GM12878 (cell line): ENCODE measurements around the gene CASTOR1. TPM values are rescaled to one million over a fixed set of nuclear protein-coding genes. Genes with fewer than 3 reads are reported as not detected.

Experiments
- ATAC-seq: fragments of 200-7000 bp; cut with Tn5 transposase; 3 replicates; pipeline ENCODE4 v1.9.1; 2020; ENCODE audit warnings: mild to moderate bottlenecking, moderate library complexity
- BruUV-seq: library from RNA; stranded (reverse); fragments of 400-500 nt; replicated peaks from 2 replicates; lab custom pipeline; 2021; lab: Mats Ljungman, UMichigan
- CTCF ChIA-PET: fragments of 300-600 bp; sonication (Branson Sonifier 250); formaldehyde crosslinking; extraction: SDS; loops from one replicate; lab custom pipeline; 2021; ENCODE audit warnings: inconsistent platforms; lab: Yijun Ruan, JAX
- POLR2A ChIA-PET: fragments of 350-600 bp; formaldehyde crosslinking; extraction: SDS; loops from one replicate; lab custom pipeline; 2021; ENCODE audit warnings: inconsistent platforms; lab: Charles Lee
- RAD21 ChIA-PET: fragments of 300-600 bp; sonication (Branson Sonifier 250); formaldehyde crosslinking; loops from one replicate; lab custom pipeline; 2023; ENCODE audit warnings: antibody characterized with exemption; ENCODE audit not compliant: unreplicated experiment; lab: Charles Lee
- SMC1A ChIA-PET: fragments of 300-600 bp; sonication (Branson Sonifier 250); formaldehyde crosslinking; loops from one replicate; lab custom pipeline; 2023; ENCODE audit not compliant: unreplicated experiment, uncharacterized antibody; lab: Charles Lee
- DNase-seq: peaks from one replicate; pipeline ENCODE4 v3.0.0-alpha.2; 2011; ENCODE audit warnings: low read depth, low spot score
- FAIRE-seq: peaks from 3 replicates; lab custom pipeline; 2011; peaks lifted over from hg19 to GRCh38; lab: Jason Lieb, UNC
- H2AFZ ChIP-seq: 2 replicates; pipeline ENCODE4 v1.6.0; 2011; ENCODE audit warnings: low read depth, low read length, control low read depth; ENCODE audit not compliant: control insufficient read depth
- H3K27ac ChIP-seq: 2 replicates; pipeline ENCODE4 v1.5.1; 2011; ENCODE audit warnings: control low read depth; ENCODE audit not compliant: control insufficient read depth, insufficient read depth
- H3K27me3 ChIP-seq, 2 experiments: replicated peaks in 1 of 2; 2 replicates each; pipeline versions ENCODE4 v1.6.0 to v1.6.1; 2011; ENCODE audit warnings: low read length in 1 of 2; ENCODE audit not compliant: control insufficient read depth in 2 of 2, insufficient read depth in 2 of 2
- H3K36me3 ChIP-seq, 2 experiments: 2 replicates each; pipeline ENCODE4 v1.5.1; 2011; ENCODE audit warnings: low read length in 1 of 2; ENCODE audit not compliant: control insufficient read depth in 2 of 2, insufficient read depth in 2 of 2
- H3K4me1 ChIP-seq: 2 replicates; pipeline ENCODE4 v1.6.1; 2011; ENCODE audit warnings: mild to moderate bottlenecking, low read length, moderate library complexity, mixed read lengths; ENCODE audit not compliant: control insufficient read depth, insufficient read depth
- H3K4me2 ChIP-seq: 2 replicates; pipeline ENCODE4 v1.6.0; 2011; ENCODE audit warnings: control low read depth; ENCODE audit not compliant: control insufficient read depth, insufficient read depth
- H3K4me3 ChIP-seq: fragments of 200-600 bp; sonication (generic); 2 replicates; pipeline ENCODE4 v1.5.1; 2016
- H3K79me2 ChIP-seq: 2 replicates; pipeline ENCODE4 v1.6.0; 2011; ENCODE audit warnings: low read length; ENCODE audit not compliant: control insufficient read depth, insufficient read depth
- H3K9ac ChIP-seq: 2 replicates; pipeline ENCODE4 v1.8.0; 2011; ENCODE audit warnings: low read length, control low read depth, mixed read lengths; ENCODE audit not compliant: control insufficient read depth, insufficient read depth
- H3K9me3 ChIP-seq: replicated peaks from 3 replicates; pipeline ENCODE4 v1.5.1; 2011; ENCODE audit warnings: mild to moderate bottlenecking, low read length; ENCODE audit not compliant: control insufficient read depth, insufficient read depth
- H4K20me1 ChIP-seq: 2 replicates; pipeline ENCODE4 v1.6.0; 2011; ENCODE audit not compliant: control insufficient read depth, insufficient read depth
- CEBPB ChIP-seq, 2 experiments: fragments of 150-350 bp in 1 of 2; IDR thresholded peaks; 2 replicates each; pipeline ENCODE4 v1.6.1; 2012 to 2014; ENCODE audit warnings: low read depth in 2 of 2, low read length in 2 of 2, borderline replicate concordance in 1 of 2, inconsistent platforms in 1 of 2
- EP300 ChIP-seq, 2 experiments: fragments of 150-350 bp in 1 of 2; IDR thresholded peaks; 2 replicates each; pipeline ENCODE4 v1.6.1; 2011 to 2012; ENCODE audit warnings: low read depth in 2 of 2, low read length in 2 of 2, borderline replicate concordance in 1 of 2, improper control_type of control experiment in 1 of 2, inconsistent platforms in 1 of 2; ENCODE audit not compliant: control insufficient read depth in 1 of 2
- MTA3 ChIP-seq: IDR thresholded peaks from 2 replicates; pipeline ENCODE4 v1.6.1; 2012; ENCODE audit warnings: low read length, inconsistent platforms, borderline replicate concordance
- RFX5 ChIP-seq: IDR thresholded peaks from 2 replicates; pipeline ENCODE4 v1.6.1; 2011; ENCODE audit warnings: low read depth, low read length, improper control_type of control experiment
- RUNX3 ChIP-seq: IDR thresholded peaks from 2 replicates; pipeline ENCODE4 v1.6.1; 2012; ENCODE audit warnings: low read length, inconsistent platforms
- SIN3A ChIP-seq: IDR thresholded peaks from 2 replicates; pipeline ENCODE4 v1.6.1; 2012; ENCODE audit warnings: low read depth, low read length, improper control_type of control experiment
- WGBS: methylation state at CpG from one replicate; pipeline ENCODE4 v1.1.6; 2016; ENCODE audit warnings: low lambda C conversion rate; ENCODE audit not compliant: insufficient replicate concordance, insufficient coverage; ENCODE audit errors: missing lambda C conversion rate; 5-methylcytosine and 5-hydroxymethylcytosine counted together
- in situ Hi-C: fragments of 300-500 bp; cut with MboI; formaldehyde crosslinking; loops from 9 replicates; pipeline ENCODE4 v1.14.3; 2018; ENCODE audit warnings: mixed read lengths
- intact Hi-C: fragments of 100-400 bp; cut with micrococcal nuclease; formaldehyde crosslinking; loops from one replicate; pipeline ENCODE4 v1.14.2; 2022; ENCODE audit not compliant: unreplicated experiment
- polyA plus RNA-seq, 11 experiments: library from polyadenylated mRNA; depleted of rRNA in 4 of 11; unstranded in 6 of 11; stranded (reverse) in 5 of 11; fragments of >200 nt; fragmentation: Nextera tagmentation in 4 of 11; fragmentation: Illumina TruSeq in 1 of 11; extraction: Ambion mirVana in 4 of 11; extraction: Trizol in 1 of 11; gene quantifications; 1 replicate in 1 of 11; 2 replicates in 10 of 11; pipeline versions ENCODE4 v1.2.1 to v1.2.3, GENCODE V29; 2011 to 2016; ENCODE audit warnings: inconsistent platforms in 2 of 11, missing spikeins in 2 of 11, low read depth in 1 of 11
- total RNA-seq, 4 experiments: library from RNA; depleted of rRNA in 3 of 4; stranded (reverse); fragments of >200 nt in 3 of 4; fragmentation: Illumina TruSeq in 1 of 4; extraction: Trizol in 1 of 4; gene quantifications; 2 replicates each; pipeline versions ENCODE4 v1.2.1 to v1.2.3, GENCODE V29; 2013 to 2021

The CASTOR1 gene
- total and polyA plus RNA-seq, 10 of the 15 experiments (the other 5 are each of a cell fraction or from before 2014, with no cell fraction given) = 0.31 to 9.1 (median 3.3) TPM

GRCh38 chr22:30235687-30236170 lies 53.6 kb downstream of the CASTOR1 start:
- no peak overlapping the region for H3K4me2 ChIP-seq
- 18% methylated on average over 10 of the region's 10 CpGs for WGBS
- H4K20me1 ChIP-seq = no peaks in the 10 kb centered on the region
- BruUV-seq = no TSS peak
- no peaks in the 10 kb centered on the region for H3K9me3 ChIP-seq
- no peak overlapping the region for H2AFZ ChIP-seq
- ChIA-PET RAD21 (no interaction called here), CTCF (no interaction called here), SMC1A (interaction anchor here (0.6 kb wide), 1 partner anchor 116 kb away, joined by 3 read pairs; no protein-coding TSS in a partner anchor), POLR2A (no interaction called here)
- no peak overlapping the region for H3K4me3 ChIP-seq
- no peaks in the 10 kb centered on the region for H3K36me3 ChIP-seq
- ATAC-seq (no peak), FAIRE-seq (no peak), DNase-seq (no peak)
- 0 out of 4 replicates have a peak, but pooled peaks cover 0 to 3% of the 10 kb centered on the region in 2 experiments for H3K27me3 ChIP-seq
- H3K27ac ChIP-seq = no peak overlapping the region
- H3K4me1 ChIP-seq = no peaks in the 10 kb centered on the region
- intact Hi-C loops (no loop called here), in situ Hi-C loops (no loop called here)
- H3K79me2 ChIP-seq = no peaks in the 10 kb centered on the region
- no peak overlapping the region for H3K9ac ChIP-seq
- no peak for TF ChIP-seq CEBPB (IDR thresholded peaks at IDR 0.05; ENCODE audit: borderline replicate concordance in 1 of 2, low read depth in 2 of 2, low read length in 2 of 2)
- no peak for TF ChIP-seq SIN3A
- no peak for TF ChIP-seq EP300 (IDR thresholded peaks at IDR 0.05; ENCODE audit: borderline replicate concordance in 1 of 2, control insufficient read depth in 1 of 2, low read depth in 2 of 2, low read length in 2 of 2)
- TF ChIP-seq MTA3 = no peak
- no peak for TF ChIP-seq RUNX3
- TF ChIP-seq RFX5 = no peak
- TF ChIP-seq, all 136 proteins: peak for 0

Other genes with a start within 250 kb of the CASTOR1 start
Only the 7 nearest of the 11 such genes appear.
- 0.98 and 1.0 TPM in 2 replicates for gene LIF, start 42.7 kb downstream of the CASTOR1 start, total RNA-seq (2014; rRNA removed)
- gene LIF, start 42.7 kb downstream of the CASTOR1 start, total RNA-seq (2014; rRNA removed; fragmentation: Illumina TruSeq; extraction: Trizol) = 0.63 and 0.83 TPM in 2 replicates
- gene LIF, start 42.7 kb downstream of the CASTOR1 start, total RNA-seq (2021) = 1.9 and 2.3 TPM in 2 replicates
- gene LIF, start 42.7 kb downstream of the CASTOR1 start, polyA plus RNA-seq (2011; rRNA removed) = 1.9 and 3.4 TPM in 2 replicates
- gene LIF, start 42.7 kb downstream of the CASTOR1 start, polyA plus RNA-seq (2014; fragmentation: Illumina TruSeq; extraction: Trizol) = 0.49 and 0.84 TPM in 2 replicates
- gene LIF, start 42.7 kb downstream of the CASTOR1 start, polyA plus RNA-seq (2014; fragmentation: Nextera tagmentation; extraction: Ambion mirVana) = under 1 TPM; 0.05 to 0.09 TPM
- gene LIF, start 42.7 kb downstream of the CASTOR1 start, polyA plus RNA-seq (2014; rRNA removed) = 1.6 and 2.4 TPM in 2 replicates
- gene LIF, start 42.7 kb downstream of the CASTOR1 start, polyA plus RNA-seq (2016; fragmentation: Nextera tagmentation; extraction: Ambion mirVana) = 1 to 10 TPM in 1 of 2 experiments, under 1 TPM in 1; 0.92 to 1.3 TPM
- gene OSM, start 22.7 kb downstream of the CASTOR1 start, total RNA-seq (2014; rRNA removed) = 0.93 and 1.4 TPM in 2 replicates
- gene OSM, start 22.7 kb downstream of the CASTOR1 start, total RNA-seq (2014; rRNA removed; fragmentation: Illumina TruSeq; extraction: Trizol) = 0.45 and 0.51 TPM in 2 replicates
- gene OSM, start 22.7 kb downstream of the CASTOR1 start, total RNA-seq (2021) = 1.1 and 1.2 TPM in 2 replicates
- 0.13 and 0.29 TPM in 2 replicates for gene OSM, start 22.7 kb downstream of the CASTOR1 start, polyA plus RNA-seq (2011; rRNA removed)
- 0.21 TPM in 1 of 2 replicates, not detected in the other for gene OSM, start 22.7 kb downstream of the CASTOR1 start, polyA plus RNA-seq (2014; fragmentation: Illumina TruSeq; extraction: Trizol)
- gene OSM, start 22.7 kb downstream of the CASTOR1 start, polyA plus RNA-seq (2014; fragmentation: Nextera tagmentation; extraction: Ambion mirVana) = under 1 TPM; 0.06 to 0.15 TPM
- 0.79 TPM in 2 replicates for gene OSM, start 22.7 kb downstream of the CASTOR1 start, polyA plus RNA-seq (2014; rRNA removed)
- gene OSM, start 22.7 kb downstream of the CASTOR1 start, polyA plus RNA-seq (2016; fragmentation: Nextera tagmentation; extraction: Ambion mirVana) = 1 to 10 TPM in 1 of 2 experiments, under 1 TPM in 1; 0.72 to 1.4 TPM
- 14.1 and 16.3 TPM in 2 replicates for gene TBC1D10A, start 37.4 kb upstream of the CASTOR1 start, total RNA-seq (2014; rRNA removed)
- 8.5 and 8.6 TPM in 2 replicates for gene TBC1D10A, start 37.4 kb upstream of the CASTOR1 start, total RNA-seq (2014; rRNA removed; fragmentation: Illumina TruSeq; extraction: Trizol)
- gene TBC1D10A, start 37.4 kb upstream of the CASTOR1 start, total RNA-seq (2021) = 22.2 and 24.3 TPM in 2 replicates
- gene TBC1D10A, start 37.4 kb upstream of the CASTOR1 start, polyA plus RNA-seq (2011; rRNA removed) = 10.3 and 14.4 TPM in 2 replicates
- gene TBC1D10A, start 37.4 kb upstream of the CASTOR1 start, polyA plus RNA-seq (2014; fragmentation: Illumina TruSeq; extraction: Trizol) = 2.0 and 7.9 TPM in 2 replicates
- gene TBC1D10A, start 37.4 kb upstream of the CASTOR1 start, polyA plus RNA-seq (2014; fragmentation: Nextera tagmentation; extraction: Ambion mirVana) = under 1 TPM; 0.27 to 0.82 TPM
- 25.7 and 27.8 TPM in 2 replicates for gene TBC1D10A, start 37.4 kb upstream of the CASTOR1 start, polyA plus RNA-seq (2014; rRNA removed)
- 10 to 100 TPM; 17.4 to 20.8 TPM for gene TBC1D10A, start 37.4 kb upstream of the CASTOR1 start, polyA plus RNA-seq (2016; fragmentation: Nextera tagmentation; extraction: Ambion mirVana)
- 47.1 and 56.1 TPM in 2 replicates for gene SF3A1, start 67.4 kb upstream of the CASTOR1 start, total RNA-seq (2014; rRNA removed)
- 14.9 and 16.9 TPM in 2 replicates for gene SF3A1, start 67.4 kb upstream of the CASTOR1 start, total RNA-seq (2014; rRNA removed; fragmentation: Illumina TruSeq; extraction: Trizol)
- 222 and 239 TPM in 2 replicates for gene SF3A1, start 67.4 kb upstream of the CASTOR1 start, total RNA-seq (2021)
- 7.8 and 28.1 TPM in 2 replicates for gene SF3A1, start 67.4 kb upstream of the CASTOR1 start, polyA plus RNA-seq (2011; rRNA removed)
- 44.7 and 78.9 TPM in 2 replicates for gene SF3A1, start 67.4 kb upstream of the CASTOR1 start, polyA plus RNA-seq (2014; fragmentation: Illumina TruSeq; extraction: Trizol)
- 10 to 100 TPM; 10.4 to 13.4 TPM for gene SF3A1, start 67.4 kb upstream of the CASTOR1 start, polyA plus RNA-seq (2014; fragmentation: Nextera tagmentation; extraction: Ambion mirVana)
- gene SF3A1, start 67.4 kb upstream of the CASTOR1 start, polyA plus RNA-seq (2014; rRNA removed) = 35.8 and 63.6 TPM in 2 replicates
- 100 to 1,000 TPM; 170 to 190 TPM for gene SF3A1, start 67.4 kb upstream of the CASTOR1 start, polyA plus RNA-seq (2016; fragmentation: Nextera tagmentation; extraction: Ambion mirVana)
- gene CCDC157, start 67.5 kb upstream of the CASTOR1 start, total RNA-seq (2014; rRNA removed) = 2.0 and 2.7 TPM in 2 replicates
- gene CCDC157, start 67.5 kb upstream of the CASTOR1 start, total RNA-seq (2014; rRNA removed; fragmentation: Illumina TruSeq; extraction: Trizol) = 0.37 and 0.72 TPM in 2 replicates
- 1.4 and 1.5 TPM in 2 replicates for gene CCDC157, start 67.5 kb upstream of the CASTOR1 start, total RNA-seq (2021)
- 0.40 and 1.0 TPM in 2 replicates for gene CCDC157, start 67.5 kb upstream of the CASTOR1 start, polyA plus RNA-seq (2011; rRNA removed)
- gene CCDC157, start 67.5 kb upstream of the CASTOR1 start, polyA plus RNA-seq (2014; fragmentation: Illumina TruSeq; extraction: Trizol) = 0.08 and 0.81 TPM in 2 replicates
- under 1 TPM; 0.10 to 0.46 TPM for gene CCDC157, start 67.5 kb upstream of the CASTOR1 start, polyA plus RNA-seq (2014; fragmentation: Nextera tagmentation; extraction: Ambion mirVana)
- gene CCDC157, start 67.5 kb upstream of the CASTOR1 start, polyA plus RNA-seq (2014; rRNA removed) = 2.0 and 2.8 TPM in 2 replicates
- gene CCDC157, start 67.5 kb upstream of the CASTOR1 start, polyA plus RNA-seq (2016; fragmentation: Nextera tagmentation; extraction: Ambion mirVana) = 1 to 10 TPM; 1.9 to 2.8 TPM
- gene RNF215, start 97.9 kb upstream of the CASTOR1 start, total RNA-seq (2014; rRNA removed) = 3.7 and 6.6 TPM in 2 replicates
- 2.1 and 3.0 TPM in 2 replicates for gene RNF215, start 97.9 kb upstream of the CASTOR1 start, total RNA-seq (2014; rRNA removed; fragmentation: Illumina TruSeq; extraction: Trizol)
- gene RNF215, start 97.9 kb upstream of the CASTOR1 start, total RNA-seq (2021) = 6.9 and 7.6 TPM in 2 replicates
- 2.9 and 3.6 TPM in 2 replicates for gene RNF215, start 97.9 kb upstream of the CASTOR1 start, polyA plus RNA-seq (2011; rRNA removed)
- 0.43 and 1.5 TPM in 2 replicates for gene RNF215, start 97.9 kb upstream of the CASTOR1 start, polyA plus RNA-seq (2014; fragmentation: Illumina TruSeq; extraction: Trizol)
- under 1 TPM in 1 of 2 experiments, not detected in 1; 0.31 TPM for gene RNF215, start 97.9 kb upstream of the CASTOR1 start, polyA plus RNA-seq (2014; fragmentation: Nextera tagmentation; extraction: Ambion mirVana)
- 3.4 and 4.7 TPM in 2 replicates for gene RNF215, start 97.9 kb upstream of the CASTOR1 start, polyA plus RNA-seq (2014; rRNA removed)
- under 1 TPM; 0.32 to 0.76 TPM for gene RNF215, start 97.9 kb upstream of the CASTOR1 start, polyA plus RNA-seq (2016; fragmentation: Nextera tagmentation; extraction: Ambion mirVana)
- 0.28 and 0.76 TPM in 2 replicates for gene SEC14L2, start 107.5 kb upstream of the CASTOR1 start, total RNA-seq (2014; rRNA removed)
- 0.28 and 0.45 TPM in 2 replicates for gene SEC14L2, start 107.5 kb upstream of the CASTOR1 start, total RNA-seq (2014; rRNA removed; fragmentation: Illumina TruSeq; extraction: Trizol)
- 0.51 and 1.0 TPM in 2 replicates for gene SEC14L2, start 107.5 kb upstream of the CASTOR1 start, total RNA-seq (2021)
- gene SEC14L2, start 107.5 kb upstream of the CASTOR1 start, polyA plus RNA-seq (2011; rRNA removed) = 0.75 and 0.99 TPM in 2 replicates
- 0.31 TPM in 1 of 2 replicates, not detected in the other for gene SEC14L2, start 107.5 kb upstream of the CASTOR1 start, polyA plus RNA-seq (2014; fragmentation: Illumina TruSeq; extraction: Trizol)
- gene SEC14L2, start 107.5 kb upstream of the CASTOR1 start, polyA plus RNA-seq (2014; fragmentation: Nextera tagmentation; extraction: Ambion mirVana) = under 1 TPM; 0.08 to 0.11 TPM
- gene SEC14L2, start 107.5 kb upstream of the CASTOR1 start, polyA plus RNA-seq (2014; rRNA removed) = 0.51 and 0.77 TPM in 2 replicates
- gene SEC14L2, start 107.5 kb upstream of the CASTOR1 start, polyA plus RNA-seq (2016; fragmentation: Nextera tagmentation; extraction: Ambion mirVana) = 1 to 10 TPM; 2.0 to 4.0 TPM